ENCODE data around the gene PODNL1.
"Not testable (repeated sequence)": the region's sequence is repeated elsewhere in the genome, so short reads cannot be mapped to it uniquely, and the experiment has no call there.

PODNL1 gene

DNA sequence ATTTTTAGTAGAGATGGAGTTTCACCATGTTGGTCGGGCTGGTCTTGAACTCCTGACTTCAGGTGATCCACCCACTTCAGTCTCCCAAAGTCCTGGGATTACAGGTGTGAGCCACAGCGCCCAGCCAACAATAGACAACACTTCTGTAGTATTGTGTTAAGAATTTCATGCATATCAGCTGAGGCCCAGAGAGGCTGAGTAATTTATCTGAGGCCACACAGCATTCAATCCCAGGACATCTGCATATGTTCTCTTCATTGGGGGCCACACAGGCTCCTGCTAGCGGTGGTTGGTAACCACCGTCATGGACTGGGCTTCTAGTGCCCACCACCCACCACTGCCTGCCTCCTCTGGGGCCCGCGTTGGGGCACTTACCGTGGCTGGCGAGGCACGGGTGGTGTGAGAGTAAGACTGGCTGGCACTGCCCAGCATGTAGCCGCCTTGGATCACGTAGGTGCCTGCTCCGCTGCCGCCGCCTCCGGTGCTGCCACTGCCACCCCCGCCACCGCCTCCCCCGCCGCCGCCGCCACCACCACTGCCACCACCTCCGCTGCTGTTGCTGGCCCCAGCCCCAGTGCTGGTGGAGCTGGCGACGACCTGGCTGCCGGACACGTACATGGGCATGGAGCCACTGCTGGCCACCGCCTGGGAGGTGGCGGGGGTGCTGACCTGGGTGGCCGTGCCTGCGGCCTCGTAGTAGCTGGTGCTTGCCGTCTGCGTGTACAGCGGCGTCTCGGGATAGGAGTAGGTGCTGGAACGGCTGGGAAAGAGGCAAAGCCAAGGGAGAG lies 34.3 kb upstream of the PODNL1 start:
- no peak for DNase-seq (ENCODE audit: low read depth)

GRCh38 chr19:13971868-13972267 lies 33.7 kb upstream of the PODNL1 start:
- DNase-seq (ENCODE audit: low read depth), result not testable (repeated sequence)

GRCh38 chr19:13969897-13970296 lies 31.7 kb upstream of the PODNL1 start:
- DNase-seq (ENCODE audit: low read depth), result no peak

- DNase-seq (ENCODE audit: low read depth), result no peak
These were observed 30.8 kb upstream of the PODNL1 start for GRCh38 chr19:13968999-13969398.

DNA sequence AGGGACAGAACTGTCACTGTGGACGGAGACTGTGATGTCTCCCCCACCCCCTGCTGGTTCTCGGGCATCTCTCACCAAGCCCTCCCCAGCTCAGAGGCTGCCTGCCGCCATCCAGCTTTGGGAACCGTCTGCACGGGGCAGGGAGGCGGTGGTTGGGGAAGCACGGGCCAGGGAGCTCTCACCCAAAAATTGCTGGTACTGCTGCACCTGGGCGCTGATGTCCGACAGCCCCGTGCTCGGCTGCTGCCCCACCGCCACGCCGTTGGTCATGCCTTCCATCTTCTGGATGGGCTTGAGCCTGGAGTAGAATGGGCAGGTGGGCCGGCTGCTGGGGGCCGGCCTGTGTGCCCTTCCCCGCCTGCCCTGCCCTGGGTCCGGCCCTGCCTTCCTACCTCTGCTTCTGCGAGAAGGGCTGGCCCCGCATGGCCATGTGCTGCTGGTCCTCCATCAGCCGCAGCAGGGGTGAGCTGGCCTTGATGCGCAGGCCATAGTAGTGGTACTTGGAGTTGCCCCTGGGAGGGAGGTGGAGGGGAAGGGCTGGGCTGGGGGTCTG lies 30.2 kb upstream of the PODNL1 start:
- DNase-seq (ENCODE audit: low read depth), result no peak

- DNase-seq (ENCODE audit: low read depth), result not testable (repeated sequence)
These were observed 29.0 kb upstream of the PODNL1 start for GRCh38 chr19:13967206-13967605.

DNA sequence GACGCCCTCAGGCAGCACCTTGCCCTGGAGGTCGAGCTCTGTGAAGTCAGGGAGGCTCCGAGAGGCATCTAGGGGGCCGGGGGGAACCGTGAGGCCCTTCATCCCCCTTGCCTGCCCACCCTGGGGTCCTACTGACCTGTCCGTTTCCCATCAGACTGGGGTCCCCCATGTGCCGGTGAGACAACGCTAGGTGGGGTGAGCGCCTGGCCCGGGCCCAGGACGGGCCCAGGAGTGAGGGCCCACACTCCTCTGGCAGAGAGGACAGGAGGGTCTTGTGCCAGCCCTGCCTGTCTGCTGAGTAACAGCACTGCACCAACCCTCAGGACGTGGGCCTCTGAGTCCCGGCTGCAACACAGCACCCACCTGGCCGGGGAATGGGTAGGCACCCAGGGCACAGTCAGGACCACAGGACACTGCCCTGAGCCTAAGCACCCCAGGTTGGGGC lies 28.5 kb upstream of the PODNL1 start:
- DNase-seq (ENCODE audit: low read depth), result no peak

GRCh38 chr19:13965926-13966683 lies 27.9 kb upstream of the PODNL1 start:
- DNase-seq (ENCODE audit: low read depth), result no peak

DNA sequence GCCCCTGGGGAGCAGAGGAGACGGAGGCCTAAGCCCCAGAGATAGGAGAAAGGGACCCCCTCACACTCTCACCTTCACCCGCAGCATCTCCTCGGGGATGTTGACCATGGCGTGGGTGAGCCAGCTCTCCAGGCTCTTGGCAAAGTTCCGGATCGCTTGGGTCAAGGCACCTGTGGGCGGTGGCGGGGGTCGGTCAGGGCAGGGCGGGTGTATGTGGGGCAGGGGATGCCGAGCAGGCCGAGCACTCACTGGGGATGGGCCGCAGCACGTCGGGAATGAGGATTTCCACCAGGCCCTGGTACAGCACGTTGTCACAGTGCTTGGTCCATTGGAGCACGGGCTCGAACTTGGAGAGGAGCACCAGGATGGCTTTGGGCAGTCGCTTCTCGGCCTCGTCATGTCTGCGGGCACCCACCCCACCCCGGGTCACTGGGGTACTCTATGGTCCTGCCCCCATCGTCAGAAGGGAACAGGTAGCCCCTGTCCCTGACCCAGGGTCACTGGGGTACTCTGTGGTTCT lies 27.2 kb upstream of the PODNL1 start:
- no peak for DNase-seq (ENCODE audit: low read depth)

- DNase-seq (ENCODE audit: low read depth), result peak; percentile 67
These were observed 26.6 kb upstream of the PODNL1 start for GRCh38 chr19:13964776-13965175.

DNA sequence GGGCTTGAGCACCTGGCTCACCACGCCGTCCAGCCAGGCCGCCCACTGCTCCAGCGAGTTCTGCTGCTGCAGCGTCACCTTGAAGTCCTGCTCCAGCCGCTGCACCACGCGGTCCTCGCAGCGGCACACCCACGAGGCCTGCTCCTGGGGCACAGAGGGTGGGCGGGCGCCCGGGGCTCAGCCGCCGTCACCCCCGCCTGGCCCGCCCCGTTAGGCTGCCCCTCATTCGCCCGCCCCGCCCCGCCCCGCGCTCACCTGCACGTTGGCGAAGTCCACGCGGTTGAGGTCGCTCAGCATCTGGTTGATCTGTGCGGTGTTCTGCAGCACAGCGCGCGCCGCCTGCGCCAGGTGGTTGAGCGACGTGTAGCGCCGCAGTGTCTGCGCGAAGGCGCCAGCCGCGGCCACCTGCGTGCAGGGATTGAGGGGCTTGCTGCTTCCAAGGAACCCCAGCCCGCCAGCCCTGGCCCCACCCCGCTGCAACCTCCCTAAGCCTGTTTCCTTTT lies 25.4 kb upstream of the PODNL1 start:
- no peak for DNase-seq (ENCODE audit: low read depth)

GRCh38 chr19:13962699-13963602 lies 24.7 kb upstream of the PODNL1 start:
- peak; percentile 19 for DNase-seq (ENCODE audit: low read depth)

DNA sequence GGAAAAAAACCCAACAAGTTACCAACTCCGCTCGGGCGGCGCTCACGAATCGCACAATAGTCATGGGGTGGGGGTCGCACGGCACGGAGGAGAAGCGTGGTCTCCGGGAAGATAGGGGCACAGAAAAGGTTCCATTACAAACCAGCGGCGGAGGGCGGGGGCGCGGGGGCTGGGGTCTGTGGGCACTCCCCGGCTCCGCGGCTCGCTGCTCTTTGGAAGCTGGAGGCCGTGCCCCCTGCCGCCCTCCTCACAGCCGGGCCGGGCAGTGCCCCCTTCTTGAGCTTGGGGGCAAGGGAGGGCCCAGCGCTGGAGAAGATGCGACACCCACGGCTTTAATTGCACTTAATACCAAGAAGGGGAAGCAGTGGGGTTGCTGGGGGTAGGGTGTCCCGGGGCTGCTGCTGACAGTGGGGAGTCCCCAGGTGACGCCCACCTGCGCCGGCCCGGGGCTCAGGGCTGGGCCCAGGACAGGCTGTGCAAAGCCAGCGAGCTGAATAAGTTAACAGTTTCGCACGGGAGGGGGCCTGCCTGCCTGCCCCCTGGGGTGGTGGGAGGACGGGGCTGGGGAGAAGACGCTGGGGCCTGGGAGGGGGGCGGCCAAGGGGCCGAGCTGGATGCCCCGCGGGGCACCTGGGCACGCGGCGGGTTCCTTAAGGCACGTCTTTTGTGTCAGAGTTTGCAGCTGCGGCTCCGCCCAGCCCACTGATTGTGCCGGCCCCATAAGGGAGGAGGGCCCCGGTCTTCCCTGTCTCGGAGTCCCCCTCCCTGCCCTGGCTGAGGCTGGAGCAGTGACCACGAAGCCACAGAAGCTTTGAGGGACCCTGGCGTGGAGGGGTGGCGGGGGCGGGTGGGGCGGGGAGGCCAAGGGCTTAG lies 23.8 kb upstream of the PODNL1 start:
- DNase-seq (ENCODE audit: low read depth), result no peak

DNA sequence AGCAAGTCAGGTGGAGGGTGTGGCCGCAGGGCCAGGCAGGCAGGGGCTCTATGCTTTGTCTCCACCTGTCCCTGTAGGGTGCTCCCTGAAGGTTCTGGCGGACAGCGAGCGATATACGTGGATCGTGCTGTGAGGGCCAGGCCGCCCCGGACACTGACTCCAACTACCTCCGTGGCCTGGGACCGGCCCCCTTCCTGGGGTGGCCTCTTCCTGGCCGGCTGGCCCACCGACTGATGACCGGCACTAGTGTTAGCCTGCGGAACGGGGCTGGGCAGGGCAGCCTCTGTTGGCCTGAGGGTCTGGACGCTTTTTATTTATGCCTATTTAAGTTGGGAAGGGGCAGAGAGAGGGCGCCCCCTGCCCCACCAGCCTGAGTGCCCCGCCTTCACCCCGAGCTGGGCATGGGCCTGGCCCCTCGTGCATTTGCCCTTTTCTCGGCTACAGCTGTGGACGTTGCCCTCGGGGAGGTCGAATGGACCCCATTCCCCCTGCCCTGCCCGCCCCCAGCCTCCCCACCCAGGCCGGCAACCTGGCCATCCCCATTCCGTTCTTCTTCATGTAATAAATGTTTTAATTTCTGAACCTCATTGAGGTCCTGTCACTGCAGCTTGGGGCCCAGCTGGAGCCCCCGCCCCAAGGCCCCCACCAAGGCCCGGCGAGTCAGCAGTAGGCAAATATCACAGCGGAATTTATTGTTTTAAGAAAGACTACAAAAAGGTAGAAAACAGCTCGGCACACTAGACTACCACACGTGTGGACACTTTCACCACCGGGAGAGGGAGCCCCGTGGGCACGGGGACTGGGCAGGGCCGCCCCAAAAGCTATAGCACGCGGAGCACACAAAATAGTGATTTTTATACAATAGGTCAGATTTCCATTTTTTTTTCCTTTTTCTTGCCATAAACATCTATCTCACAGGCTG lies 22.9 kb upstream of the PODNL1 start:
- no peak for DNase-seq (ENCODE audit: low read depth)

DNA sequence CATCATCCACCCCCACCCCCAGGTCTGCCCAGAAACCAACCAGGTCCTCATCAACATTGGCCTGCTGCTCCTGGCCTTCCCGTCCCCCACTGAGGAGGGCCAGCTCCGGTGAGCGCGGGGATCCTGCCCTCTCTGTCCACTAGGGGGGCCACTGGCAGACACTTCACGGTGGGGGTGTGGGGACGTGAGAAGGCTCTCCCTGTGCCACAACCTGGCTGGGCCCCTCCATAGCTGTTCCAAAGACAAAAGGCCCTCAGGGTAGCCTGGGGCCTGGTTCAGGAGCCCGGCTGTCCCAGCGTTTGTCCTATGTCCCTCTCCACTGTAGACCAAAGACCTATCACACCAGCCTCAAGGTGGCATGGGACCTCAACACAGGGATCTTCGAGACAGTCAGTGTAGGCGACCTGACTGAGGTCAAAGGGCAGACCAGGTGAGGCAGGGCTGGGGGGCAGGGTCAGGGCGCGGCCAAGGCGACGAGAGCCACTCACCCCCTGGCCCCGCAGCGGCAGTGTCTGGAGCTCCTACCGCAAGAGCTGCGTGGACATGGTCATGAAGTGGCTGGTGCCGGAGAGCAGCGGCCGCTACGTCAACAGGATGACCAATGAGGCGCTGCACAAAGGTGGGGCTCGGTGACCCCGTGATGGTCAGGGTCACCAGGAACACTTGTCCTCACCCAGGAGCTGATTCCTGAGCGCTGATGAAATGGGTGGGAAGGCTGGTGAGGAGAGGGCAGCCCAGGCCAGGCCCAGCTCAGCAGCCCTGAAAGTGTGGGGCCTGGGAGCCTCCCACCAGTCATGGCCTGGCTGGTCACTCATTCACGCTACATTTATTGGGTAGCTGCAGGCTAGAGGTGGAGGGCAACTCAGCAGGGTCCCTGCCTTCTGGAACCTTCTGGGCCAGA lies 22.0 kb upstream of the PODNL1 start:
- no peak for DNase-seq (ENCODE audit: low read depth)

- DNase-seq (ENCODE audit: low read depth), result no peak
These were observed 21.1 kb upstream of the PODNL1 start for GRCh38 chr19:13959141-13959961.

DNA sequence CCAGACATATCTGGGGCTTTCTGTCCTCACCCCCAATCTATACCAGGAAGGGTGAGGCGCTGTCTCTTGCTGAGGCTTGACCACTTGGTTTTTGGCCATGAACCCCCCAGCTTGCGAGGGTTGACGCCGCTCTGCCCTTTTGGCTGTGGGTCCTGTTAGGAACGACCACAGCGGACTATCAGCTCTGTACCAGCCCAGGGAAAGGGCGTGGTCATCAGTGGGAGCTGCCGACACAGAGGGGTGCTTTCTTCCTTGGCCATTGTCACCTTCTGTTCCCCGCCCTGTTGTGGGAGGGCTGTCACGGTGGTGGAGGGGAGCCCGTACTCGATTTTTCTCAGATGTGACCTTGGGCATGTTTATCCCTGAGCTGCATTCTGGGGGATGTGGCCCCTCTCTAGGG lies 19.8 kb upstream of the PODNL1 start:
- DNase-seq (ENCODE audit: low read depth), result no peak

DNA sequence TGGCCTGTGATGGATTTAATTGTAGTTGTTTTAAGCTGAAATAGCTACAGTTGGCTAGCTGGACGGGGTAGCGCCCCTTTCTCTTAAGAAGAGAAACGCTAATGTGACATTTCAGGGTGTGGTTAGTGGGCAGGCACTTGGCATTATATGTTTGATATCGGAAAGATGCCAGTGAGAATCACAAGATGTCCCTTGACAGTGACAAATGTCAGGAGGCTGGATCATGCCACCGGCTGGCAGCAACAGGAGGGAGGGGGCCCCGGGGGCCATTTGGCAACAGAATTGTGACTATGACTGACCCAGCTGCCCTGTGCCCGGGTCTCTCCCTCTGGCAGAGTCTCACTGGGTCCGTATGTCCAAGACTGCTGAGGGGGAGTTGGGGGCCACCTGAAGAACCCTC lies 18.8 kb upstream of the PODNL1 start:
- DNase-seq (ENCODE audit: low read depth), result no peak

Data from fibroblast of gingiva (primary cell).